Neural cell (in vitro differentiated cells): ENCODE measurements around the gene VAV3.

ENCODE experiments used
- EZH2 ChIP-seq: fragments of 200-600, 300-800 bp; shearing (Covaris generic), sonication (generic); IDR thresholded peaks from 2 replicates; pipeline ENCODE4 v1.6.1; 2014; ENCODE audit warnings: antibody characterized with exemption, low read length, borderline replicate concordance, mild to moderate bottlenecking; ENCODE audit not compliant: insufficient read depth, poor library complexity, severe bottlenecking
- TF ChIP-seq, protein P1 (sequence below): IDR thresholded peaks from 2 replicates; pipeline ENCODE4 v1.6.1; 2012; ENCODE audit warnings: borderline replicate concordance
- TF ChIP-seq, protein P2 (sequence below): fragments of 450-650 bp; IDR thresholded peaks from 2 replicates; pipeline ENCODE4 v1.5.1; 2014; ENCODE audit warnings: antibody characterized with exemption, mild to moderate bottlenecking, moderate library complexity; ENCODE audit not compliant: poor library complexity, severe bottlenecking

DNA sequence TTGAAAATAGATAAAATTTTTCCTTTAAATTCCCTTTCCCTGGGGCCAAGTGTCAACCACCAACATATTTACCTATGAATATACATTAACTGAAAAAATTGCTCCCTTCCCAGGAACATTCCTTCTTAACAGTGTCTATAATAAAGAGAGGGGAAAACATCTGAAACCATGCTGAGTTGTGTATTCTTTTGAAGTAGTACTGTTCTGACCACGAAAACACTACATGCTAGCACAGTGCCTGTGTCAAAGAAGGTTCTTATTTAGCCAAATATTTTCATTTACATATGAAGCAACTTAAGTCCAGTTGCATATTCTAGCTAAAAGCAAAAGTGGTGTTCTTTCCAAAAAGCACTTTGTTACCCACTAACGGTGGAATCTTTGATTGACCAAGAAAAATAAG, 311.2 kb downstream of the VAV3 start:
- no peak for TF ChIP-seq EZH2
- TF ChIP-seq, protein P1, sequence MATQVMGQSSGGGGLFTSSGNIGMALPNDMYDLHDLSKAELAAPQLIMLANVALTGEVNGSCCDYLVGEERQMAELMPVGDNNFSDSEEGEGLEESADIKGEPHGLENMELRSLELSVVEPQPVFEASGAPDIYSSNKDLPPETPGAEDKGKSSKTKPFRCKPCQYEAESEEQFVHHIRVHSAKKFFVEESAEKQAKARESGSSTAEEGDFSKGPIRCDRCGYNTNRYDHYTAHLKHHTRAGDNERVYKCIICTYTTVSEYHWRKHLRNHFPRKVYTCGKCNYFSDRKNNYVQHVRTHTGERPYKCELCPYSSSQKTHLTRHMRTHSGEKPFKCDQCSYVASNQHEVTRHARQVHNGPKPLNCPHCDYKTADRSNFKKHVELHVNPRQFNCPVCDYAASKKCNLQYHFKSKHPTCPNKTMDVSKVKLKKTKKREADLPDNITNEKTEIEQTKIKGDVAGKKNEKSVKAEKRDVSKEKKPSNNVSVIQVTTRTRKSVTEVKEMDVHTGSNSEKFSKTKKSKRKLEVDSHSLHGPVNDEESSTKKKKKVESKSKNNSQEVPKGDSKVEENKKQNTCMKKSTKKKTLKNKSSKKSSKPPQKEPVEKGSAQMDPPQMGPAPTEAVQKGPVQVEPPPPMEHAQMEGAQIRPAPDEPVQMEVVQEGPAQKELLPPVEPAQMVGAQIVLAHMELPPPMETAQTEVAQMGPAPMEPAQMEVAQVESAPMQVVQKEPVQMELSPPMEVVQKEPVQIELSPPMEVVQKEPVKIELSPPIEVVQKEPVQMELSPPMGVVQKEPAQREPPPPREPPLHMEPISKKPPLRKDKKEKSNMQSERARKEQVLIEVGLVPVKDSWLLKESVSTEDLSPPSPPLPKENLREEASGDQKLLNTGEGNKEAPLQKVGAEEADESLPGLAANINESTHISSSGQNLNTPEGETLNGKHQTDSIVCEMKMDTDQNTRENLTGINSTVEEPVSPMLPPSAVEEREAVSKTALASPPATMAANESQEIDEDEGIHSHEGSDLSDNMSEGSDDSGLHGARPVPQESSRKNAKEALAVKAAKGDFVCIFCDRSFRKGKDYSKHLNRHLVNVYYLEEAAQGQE = no peak
- TF ChIP-seq, protein P2, sequence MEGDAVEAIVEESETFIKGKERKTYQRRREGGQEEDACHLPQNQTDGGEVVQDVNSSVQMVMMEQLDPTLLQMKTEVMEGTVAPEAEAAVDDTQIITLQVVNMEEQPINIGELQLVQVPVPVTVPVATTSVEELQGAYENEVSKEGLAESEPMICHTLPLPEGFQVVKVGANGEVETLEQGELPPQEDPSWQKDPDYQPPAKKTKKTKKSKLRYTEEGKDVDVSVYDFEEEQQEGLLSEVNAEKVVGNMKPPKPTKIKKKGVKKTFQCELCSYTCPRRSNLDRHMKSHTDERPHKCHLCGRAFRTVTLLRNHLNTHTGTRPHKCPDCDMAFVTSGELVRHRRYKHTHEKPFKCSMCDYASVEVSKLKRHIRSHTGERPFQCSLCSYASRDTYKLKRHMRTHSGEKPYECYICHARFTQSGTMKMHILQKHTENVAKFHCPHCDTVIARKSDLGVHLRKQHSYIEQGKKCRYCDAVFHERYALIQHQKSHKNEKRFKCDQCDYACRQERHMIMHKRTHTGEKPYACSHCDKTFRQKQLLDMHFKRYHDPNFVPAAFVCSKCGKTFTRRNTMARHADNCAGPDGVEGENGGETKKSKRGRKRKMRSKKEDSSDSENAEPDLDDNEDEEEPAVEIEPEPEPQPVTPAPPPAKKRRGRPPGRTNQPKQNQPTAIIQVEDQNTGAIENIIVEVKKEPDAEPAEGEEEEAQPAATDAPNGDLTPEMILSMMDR = no peak
